Activated naive CD8-positive, alpha-beta T cell treated with anti-CD3 and anti-CD28 coated beads, Interleukin-2, amount 10 ng/mL, durations not matched to agents 7 days and 5 days (primary cell): ENCODE data around the gene TMEM120B. TPM values are rescaled to one million over a fixed set of nuclear protein-coding genes. Genes with fewer than 3 reads are reported as not detected.

Experiments
- ATAC-seq: fragments of 150-1000 bp; cut with Tn5 transposase; one replicate; pipeline ENCODE4 v1.10.0; 2021; ENCODE audit warnings: low read depth, moderate library complexity
- POLR2A ChIA-PET: fragments of 350-600 bp; sonication (Branson Sonifier 250); formaldehyde crosslinking; loops from one replicate; lab custom pipeline; 2021; ENCODE audit warnings: antibody characterized with exemption; lab: Charles Lee
- DNase-seq: peaks from one replicate; pipeline ENCODE4 v3.0.0; 2021
- H3K27ac Mint-ChIP-seq: one replicate; pipeline ENCODE4 v1.8.0; 2022; ENCODE audit warnings: mild to moderate bottlenecking, mixed read lengths
- H3K27me3 Mint-ChIP-seq: one replicate; pipeline ENCODE4 v1.8.0; 2022; ENCODE audit warnings: mild to moderate bottlenecking, moderate library complexity, mixed read lengths
- H3K36me3 Mint-ChIP-seq: one replicate; pipeline ENCODE4 v1.8.0; 2021; ENCODE audit warnings: mild to moderate bottlenecking, mixed read lengths
- H3K4me1 Mint-ChIP-seq: one replicate; pipeline ENCODE4 v1.8.0; 2021; ENCODE audit warnings: mixed read lengths
- H3K4me3 Mint-ChIP-seq: one replicate; pipeline ENCODE4 v1.8.0; 2022; ENCODE audit warnings: mild to moderate bottlenecking, moderate library complexity, mixed read lengths
- H3K9me3 Mint-ChIP-seq: one replicate; pipeline ENCODE4 v1.8.0; 2021; ENCODE audit warnings: mixed read lengths
- total RNA-seq, 2 experiments: library from RNA; stranded (reverse); gene quantifications; one replicate each; pipeline ENCODE4 v1.2.3, GENCODE V29; 2021

TMEM120B gene
- total RNA-seq, 2 experiments from 2014 or later: 9.8 to 9.9 TPM

- no peak overlapping the region for H3K27ac Mint-ChIP-seq
- ATAC-seq (no peak), DNase-seq (no peak)
- no peaks in the 10 kb centered on the region for H3K9me3 Mint-ChIP-seq
- H3K36me3 Mint-ChIP-seq: peaks cover 7% of the 10 kb centered on the region
- POLR2A ChIA-PET: interaction anchor here (1.0 to 31.1 kb wide), 3 partner anchors 13 to 81 kb away, joined by 3 to 931 read pairs (median 4); partner anchors contain the start of genes RHOF and SETD1B
- H3K4me1 Mint-ChIP-seq: peaks cover 7% of the 10 kb centered on the region
- H3K4me3 Mint-ChIP-seq: no peak overlapping the region
- no peaks in the 10 kb centered on the region for H3K27me3 Mint-ChIP-seq
Measured at GRCh38 chr12:121774968-121775474, 62.5 kb downstream of the TMEM120B start.

GRCh38 chr12:121775501-121775900 is 62.9 kb downstream of the TMEM120B start:
- H3K36me3 Mint-ChIP-seq: peaks cover 7% of the 10 kb centered on the region
- POLR2A ChIA-PET: interaction anchor here (0.6 to 31.1 kb wide), 3 partner anchors 12 to 136 kb away, joined by 3 to 931 read pairs (median 4); partner anchors contain the start of genes RHOF and SETD1B

GRCh38 chr12:121776190-121777098 is 63.9 kb downstream of the TMEM120B start:
- peaks cover 7% of the 10 kb centered on the region for H3K4me1 Mint-ChIP-seq
- peak; percentile 95 for DNase-seq
- H3K27ac Mint-ChIP-seq: peak overlapping the region; percentile 71
- peaks cover 7% of the 10 kb centered on the region for H3K36me3 Mint-ChIP-seq
- ATAC-seq: peak; percentile 72
- POLR2A ChIA-PET: interaction anchor here (0.7 to 31.1 kb wide), 4 partner anchors 11 to 89 kb away, joined by 3 to 931 read pairs (median 5); partner anchors contain the start of genes RHOF and SETD1B
- H3K27me3 Mint-ChIP-seq: no peaks in the 10 kb centered on the region
- H3K9me3 Mint-ChIP-seq: no peaks in the 10 kb centered on the region
- no peak overlapping the region for H3K4me3 Mint-ChIP-seq

More at GRCh38 chr12:121775501-121775900, 62.9 kb downstream of the TMEM120B start:
- Mint-ChIP-seq H3K27me3 (no peaks in the 10 kb centered on the region), H3K4me3 (no peak overlapping the region), H3K9me3 (no peaks in the 10 kb centered on the region), H3K27ac (no peak overlapping the region), H3K4me1 (peaks cover 7% of the 10 kb centered on the region)
- DNase-seq: no peak
- no peak for ATAC-seq

GRCh38 chr12:121778567-121779421 is 66.2 kb downstream of the TMEM120B start:
- Mint-ChIP-seq H3K4me3 (no peak overlapping the region), H3K27me3 (no peaks in the 10 kb centered on the region), H3K4me1 (peaks cover 14% of the 10 kb centered on the region), H3K36me3 (peaks cover 10% of the 10 kb centered on the region), H3K27ac (peak overlapping the region; percentile 51), H3K9me3 (no peaks in the 10 kb centered on the region)
- POLR2A ChIA-PET: interaction anchor here (0.6 to 31.1 kb wide), 6 partner anchors 9 to 189 kb away, joined by 3 to 931 read pairs (median 4); partner anchors contain the start of genes RHOF, SETD1B and TMEM120B
- ATAC-seq (no peak), DNase-seq (no peak)

- Mint-ChIP-seq H3K36me3 (peaks cover 12% of the 10 kb centered on the region), H3K9me3 (no peaks in the 10 kb centered on the region), H3K4me3 (no peak overlapping the region), H3K27me3 (no peaks in the 10 kb centered on the region), H3K4me1 (peaks cover 21% of the 10 kb centered on the region), H3K27ac (no peak overlapping the region)
- POLR2A ChIA-PET: interaction anchor here (0.6 to 31.1 kb wide), 4 partner anchors 9 to 190 kb away, joined by 3 to 931 read pairs (median 5); partner anchors contain the start of genes RHOF and SETD1B
- DNase-seq (no peak), ATAC-seq (no peak)
Measured at GRCh38 chr12:121779422-121779895, 66.9 kb downstream of the TMEM120B start.

GRCh38 chr12:121780429-121780828 is 67.9 kb downstream of the TMEM120B start:
- Mint-ChIP-seq H3K9me3 (no peaks in the 10 kb centered on the region), H3K4me1 (peaks cover 28% of the 10 kb centered on the region), H3K4me3 (no peak overlapping the region), H3K27ac (no peak overlapping the region), H3K36me3 (peaks cover 17% of the 10 kb centered on the region), H3K27me3 (no peaks in the 10 kb centered on the region)
- POLR2A ChIA-PET: interaction anchor here (2.5 to 31.1 kb wide), 2 partner anchors 10 to 22 kb away, joined by 27 to 931 read pairs; partner anchors contain the start of genes RHOF and SETD1B
- ATAC-seq: no peak
- DNase-seq: no peak

- peak overlapping the region; percentile 73 for H3K4me3 Mint-ChIP-seq
- POLR2A ChIA-PET: interaction anchor here (0.6 to 31.1 kb wide), 5 partner anchors 9 to 1055 kb away, joined by 3 to 931 read pairs (median 12); partner anchors contain the start of genes RHOF, SETD1B and TMEM120B
- H3K27ac Mint-ChIP-seq: peak overlapping the region; percentile 91
- DNase-seq: no peak
- peaks cover 20% of the 10 kb centered on the region for H3K36me3 Mint-ChIP-seq
- ATAC-seq: peak; percentile 4
- peaks cover 33% of the 10 kb centered on the region for H3K4me1 Mint-ChIP-seq
- H3K9me3 Mint-ChIP-seq: no peaks in the 10 kb centered on the region
- no peaks in the 10 kb centered on the region for H3K27me3 Mint-ChIP-seq
Measured at GRCh38 chr12:121781484-121781997, 69.0 kb downstream of the TMEM120B start.

GRCh38 chr12:121781998-121782979 is 69.7 kb downstream of the TMEM120B start:
- no peaks in the 10 kb centered on the region for H3K9me3 Mint-ChIP-seq
- H3K36me3 Mint-ChIP-seq: peaks cover 28% of the 10 kb centered on the region
- POLR2A ChIA-PET: interaction anchor here (0.6 to 31.1 kb wide), 5 partner anchors 8 to 1054 kb away, joined by 3 to 931 read pairs (median 12); partner anchors contain the start of genes RHOF, SETD1B and TMEM120B
- DNase-seq (no peak), ATAC-seq (peak; percentile 49)
- no peaks in the 10 kb centered on the region for H3K27me3 Mint-ChIP-seq
- peak overlapping the region; percentile 91 for H3K27ac Mint-ChIP-seq
- peaks cover 41% of the 10 kb centered on the region for H3K4me1 Mint-ChIP-seq
- H3K4me3 Mint-ChIP-seq: peak overlapping the region; percentile 73

GRCh38 chr12:121783766-121784165 is 71.2 kb downstream of the TMEM120B start:
- Mint-ChIP-seq H3K27me3 (no peaks in the 10 kb centered on the region), H3K9me3 (no peaks in the 10 kb centered on the region), H3K4me1 (peaks cover 50% of the 10 kb centered on the region), H3K4me3 (peak overlapping the region; percentile 81), H3K27ac (peak overlapping the region; percentile 91), H3K36me3 (peaks cover 28% of the 10 kb centered on the region)
- POLR2A ChIA-PET: interaction anchor here (0.7 to 31.1 kb wide), 3 partner anchors 19 to 479 kb away, joined by 3 to 931 read pairs (median 5); partner anchors contain the start of genes RHOF and SETD1B
- ATAC-seq (no peak), DNase-seq (no peak)

GRCh38 chr12:121784460-121784859 is 71.9 kb downstream of the TMEM120B start:
- H3K36me3 Mint-ChIP-seq: peaks cover 22% of the 10 kb centered on the region
- no peaks in the 10 kb centered on the region for H3K9me3 Mint-ChIP-seq
- peak overlapping the region; percentile 91 for H3K27ac Mint-ChIP-seq
- POLR2A ChIA-PET: interaction anchor here (0.7 to 31.1 kb wide), 3 partner anchors 18 to 82 kb away, joined by 3 to 931 read pairs (median 3); partner anchors contain the start of genes RHOF and SETD1B
- no peak for ATAC-seq
- DNase-seq: no peak
- peaks cover 52% of the 10 kb centered on the region for H3K4me1 Mint-ChIP-seq
- H3K4me3 Mint-ChIP-seq: peak overlapping the region; percentile 81
- H3K27me3 Mint-ChIP-seq: no peaks in the 10 kb centered on the region

GRCh38 chr12:121786440-121786825 is 73.9 kb downstream of the TMEM120B start:
- no peak for ATAC-seq

More at GRCh38 chr12:121786440-121786825, 73.9 kb downstream of the TMEM120B start:
- no peaks in the 10 kb centered on the region for H3K27me3 Mint-ChIP-seq
- peaks cover 67% of the 10 kb centered on the region for H3K4me1 Mint-ChIP-seq
- H3K9me3 Mint-ChIP-seq: no peaks in the 10 kb centered on the region
- POLR2A ChIA-PET: interaction anchor here (0.7 to 31.1 kb wide), 4 partner anchors 16 to 159 kb away, joined by 3 to 931 read pairs (median 9); partner anchors contain the start of genes ORAI1, RHOF, SETD1B and TMEM120B
- peaks cover 30% of the 10 kb centered on the region for H3K36me3 Mint-ChIP-seq
- peak overlapping the region; percentile 98 for H3K27ac Mint-ChIP-seq
- H3K4me3 Mint-ChIP-seq: peak overlapping the region; percentile 89
- DNase-seq: no peak
